Fibroblast of lung (primary cell): ENCODE data around the gene LRFN2.

Experiments
- CTCF ChIP-seq, 2 donors: IDR thresholded peaks in 1 of 2; conservative IDR thresholded peaks in 1 of 2; 1 replicate in 1 of 2; 2 replicates in 1 of 2; pipeline ENCODE4 v1.5.1; 2011 to 2012; ENCODE audit warnings: low read length in 2 of 2, control low read depth in 1 of 2, inconsistent platforms in 1 of 2, low read depth in 1 of 2, mild to moderate bottlenecking in 1 of 2
- EZH2 ChIP-seq: IDR thresholded peaks from 2 replicates; pipeline ENCODE4 v1.5.1; 2012; ENCODE audit warnings: low read length, control low read depth, mild to moderate bottlenecking; ENCODE audit errors: missing control alignments

- TF ChIP-seq CTCF (conservative IDR thresholded peaks at IDR 0.05 in 1 of 2, IDR thresholded peaks at IDR 0.05 in 1 of 2; ENCODE audit: low read depth in 1 of 2, low read length in 2 of 2) (no peak), EZH2 (no peak)
Measured at GRCh38 chr6:40489798-40490197, 97.4 kb downstream of the LRFN2 start.
